Measurements from ENCODE around the gene EPHA3.

The EPHA3 gene

DNA sequence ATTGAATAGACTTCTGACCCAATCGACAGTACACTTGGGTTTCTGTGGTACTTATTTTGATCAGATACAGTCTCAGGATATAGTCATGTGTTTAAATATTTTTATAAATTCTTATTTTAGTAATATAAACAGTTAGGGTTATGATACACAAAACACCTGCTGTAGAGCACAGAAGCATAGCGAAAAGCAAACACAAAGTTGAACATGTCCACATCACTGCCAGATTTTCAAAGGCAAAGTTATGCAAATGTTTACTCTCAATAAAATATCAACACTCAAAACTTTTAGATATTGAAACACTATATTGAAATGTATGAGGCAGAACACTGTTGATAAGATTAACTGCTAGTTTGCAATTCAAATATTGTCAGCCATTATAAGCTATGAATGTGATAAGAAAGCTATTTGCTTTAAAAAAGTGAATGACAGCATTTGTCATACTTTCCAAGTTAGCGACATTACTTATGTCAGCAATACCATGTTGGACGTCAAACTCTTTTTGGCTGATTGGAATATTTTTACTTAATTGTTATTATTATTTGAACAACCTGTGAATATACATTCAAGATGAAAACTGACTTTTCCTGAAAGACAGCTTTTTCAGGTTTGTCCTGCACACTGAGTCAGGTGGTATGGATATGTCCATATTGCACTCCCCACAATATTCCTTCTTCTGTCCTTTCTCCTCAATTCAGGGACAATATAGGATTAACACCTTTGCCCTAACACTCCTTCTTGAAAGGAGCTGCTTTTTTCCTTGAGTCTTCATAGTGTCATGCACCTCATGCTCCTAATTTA, 367.1 kb downstream of the EPHA3 start:
- peak; percentile 47 to 54 for DNase-seq

DNA sequence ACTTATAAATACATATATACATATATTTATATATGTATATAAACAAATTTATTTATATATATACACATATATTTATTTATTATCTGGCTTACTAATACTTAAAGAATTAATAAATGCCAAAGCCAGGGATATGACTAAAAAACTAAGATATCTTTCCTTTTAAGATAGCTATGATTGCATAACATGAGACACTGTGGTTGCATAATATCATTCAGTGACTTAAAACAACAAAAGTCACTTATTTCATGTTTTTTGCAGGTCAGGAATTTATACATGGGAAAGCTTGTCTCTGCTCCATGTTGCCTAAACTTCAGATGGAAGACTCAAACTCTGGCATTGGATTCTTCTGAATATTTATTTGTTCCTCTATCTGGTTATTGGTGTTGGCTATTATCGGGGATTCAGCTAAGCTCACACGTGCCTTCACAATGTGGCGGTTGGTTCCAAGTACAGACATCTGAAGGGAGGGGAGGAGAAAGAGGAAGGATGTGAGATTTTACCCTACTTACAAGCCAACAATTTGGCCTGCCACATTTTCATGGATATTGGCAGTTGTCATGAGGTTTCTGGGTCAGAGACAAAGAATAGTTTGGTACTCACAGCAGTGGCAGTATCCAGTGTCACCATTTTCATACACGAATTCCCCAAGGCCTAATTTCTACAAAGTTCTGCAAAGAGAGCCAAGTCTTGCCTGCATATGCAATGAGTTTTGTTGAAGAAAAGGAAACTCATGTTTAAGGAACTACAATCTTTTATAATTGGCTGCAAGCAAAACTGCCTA, 381.6 kb downstream of the EPHA3 start:
- DNase-seq: no peak

GRCh38 chr3:89490129-89490528, 382.7 kb downstream of the EPHA3 start:
- DNase-seq: no peak

DNA sequence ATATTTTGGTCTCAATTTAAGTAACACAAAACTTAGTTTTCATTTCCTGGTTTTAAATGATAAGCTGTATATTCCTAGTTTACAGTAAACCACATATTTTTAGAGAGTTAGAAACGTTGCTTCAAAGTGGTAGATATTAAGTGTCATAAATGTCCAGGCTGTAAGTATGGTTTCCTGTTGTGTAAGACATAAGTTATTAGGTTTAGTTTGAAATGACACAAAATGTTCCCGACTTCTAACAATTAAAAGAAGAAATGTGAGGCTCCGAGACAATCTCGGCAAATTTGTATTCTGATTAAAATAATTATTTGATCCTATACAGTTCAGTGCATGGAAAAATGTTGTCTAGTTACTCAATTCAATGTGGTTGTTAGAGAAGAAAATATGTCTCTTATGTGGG, 387.3 kb downstream of the EPHA3 start:
- DNase-seq: no peak

GRCh38 chr3:89503891-89504391, 396.5 kb downstream of the EPHA3 start:
- no peak for DNase-seq

GRCh38 chr3:89504432-89504831, 397.0 kb downstream of the EPHA3 start:
- no peak for DNase-seq

- DNase-seq: no peak
Observed at GRCh38 chr3:89506462-89507103, 399.2 kb downstream of the EPHA3 start.

GRCh38 chr3:89521328-89521727, 413.9 kb downstream of the EPHA3 start:
- DNase-seq: no peak

DNA sequence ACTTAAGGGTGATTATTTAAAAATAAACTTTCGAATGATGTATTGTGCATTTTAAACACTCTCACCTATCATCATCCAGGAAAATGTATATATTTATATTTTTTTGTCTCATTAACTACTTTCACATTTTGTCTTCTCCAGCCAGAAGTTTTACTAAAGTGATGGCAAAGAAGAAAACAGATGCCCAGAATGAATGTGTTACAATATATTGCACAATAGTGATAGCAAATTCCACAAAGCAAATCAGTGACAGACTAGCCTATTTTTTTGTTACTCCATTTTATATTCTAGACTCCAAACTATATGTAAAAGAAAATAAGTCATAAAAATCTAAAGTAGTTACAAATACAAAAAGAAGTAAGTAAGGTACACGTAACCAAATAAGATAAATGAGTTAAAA, 414.7 kb downstream of the EPHA3 start:
- no peak for DNase-seq

GRCh38 chr3:89525609-89526008, 418.2 kb downstream of the EPHA3 start:
- no peak for DNase-seq

DNA sequence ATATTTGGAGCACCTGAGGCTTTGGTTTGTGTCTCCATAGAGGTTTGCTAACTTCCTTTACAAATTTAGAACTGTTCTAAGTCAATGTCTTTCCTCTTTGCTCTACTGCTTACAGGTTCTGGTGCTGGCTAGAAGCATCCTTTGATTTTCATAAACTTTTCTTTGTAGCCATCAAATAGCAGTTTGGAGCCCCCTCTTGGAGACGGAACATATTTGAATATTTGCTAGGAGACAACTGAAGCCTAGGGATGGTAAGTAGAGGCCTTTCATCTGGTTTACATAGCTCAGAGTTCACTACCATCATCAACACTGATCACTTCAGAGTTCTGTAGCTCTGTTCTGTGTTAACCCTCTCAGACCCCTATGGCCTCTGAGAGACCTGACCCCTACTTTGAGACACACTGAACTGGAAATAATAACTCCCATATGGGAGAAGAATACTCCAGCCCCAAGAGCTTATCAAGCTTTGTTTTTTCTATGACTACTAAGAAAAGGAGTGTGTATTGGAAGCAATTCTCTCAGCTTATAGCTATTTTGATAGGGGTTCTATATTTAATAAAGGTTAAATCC, 420.4 kb downstream of the EPHA3 start:
- DNase-seq: no peak

Measured in NCI-H526 (cell line).